Lower leg skin (tissue), 4 donors: Measurements from ENCODE around the gene FBLL1. TPM values are rescaled to one million over a fixed set of nuclear protein-coding genes. Genes with fewer than 3 reads are reported as not detected.

Experiments
- DNase-seq, 2 donors: peaks; one replicate each; pipeline ENCODE4 v3.0.0-alpha.2; 2019; ENCODE audit warnings: low spot score in 2 of 2
- H3K4me3 ChIP-seq: fragments of 200-600 bp; sonication (generic); 2 replicates; pipeline ENCODE4 v1.5.1; 2017; ENCODE audit warnings: mild to moderate bottlenecking, low read depth; ENCODE audit not compliant: poor library complexity, severe bottlenecking
- POLR2A ChIP-seq, 2 donors: fragments of 450-650 bp; IDR thresholded peaks; one replicate each; pipeline ENCODE4 v1.6.1; 2016 to 2017; ENCODE audit warnings: antibody characterized with exemption in 2 of 2, mild to moderate bottlenecking in 1 of 2, moderate library complexity in 1 of 2
- WGBS, 2 donors: methylation state at CpG; one replicate each; pipeline ENCODE4 v1.1.5; 2018; 5-methylcytosine and 5-hydroxymethylcytosine counted together
- intact Hi-C: fragments of 100-400 bp; cut with DNase I; formaldehyde crosslinking; loops from one replicate; pipeline ENCODE4 v1.15.0; 2023; ENCODE audit warnings: low total_unique reads
- microRNA-seq, 2 donors: library from miRNA; unstranded; fragments of <30 nt; microRNA quantifications; one replicate each; pipeline ENCODE4, GENCODE V29; 2016; ENCODE audit warnings: borderline replicate concordance in 2 of 2, borderline number of aligned reads in 1 of 2
- total RNA-seq, 4 donors: library from RNA; depleted of rRNA; stranded (reverse); fragments of >200 nt; gene quantifications; one replicate each; pipeline ENCODE4 v1.1.0, GENCODE V29; 2016
- TF ChIP-seq, protein P1 (sequence below), 3 donors: fragments of 450-650 bp; IDR thresholded peaks; one replicate each; pipeline ENCODE4 v1.5.1; 2016; ENCODE audit warnings: antibody characterized with exemption in 3 of 3, mild to moderate bottlenecking in 3 of 3, moderate library complexity in 2 of 3

The FBLL1 gene
- total RNA-seq, 4 donors from 2014 or later = 0.17 to 0.49 (median 0.36) TPM; not detected in 1

GRCh38 chr5:168575391-168576372, 46.6 kb downstream of the FBLL1 start:
- WGBS, 2 donors = 88 to 94% methylated on average over 7 of the region's 7 CpGs
- no peak overlapping the region for H3K4me3 ChIP-seq
- intact Hi-C loops = no loop called here
- DNase-seq = no peak
- TF ChIP-seq, protein P1, sequence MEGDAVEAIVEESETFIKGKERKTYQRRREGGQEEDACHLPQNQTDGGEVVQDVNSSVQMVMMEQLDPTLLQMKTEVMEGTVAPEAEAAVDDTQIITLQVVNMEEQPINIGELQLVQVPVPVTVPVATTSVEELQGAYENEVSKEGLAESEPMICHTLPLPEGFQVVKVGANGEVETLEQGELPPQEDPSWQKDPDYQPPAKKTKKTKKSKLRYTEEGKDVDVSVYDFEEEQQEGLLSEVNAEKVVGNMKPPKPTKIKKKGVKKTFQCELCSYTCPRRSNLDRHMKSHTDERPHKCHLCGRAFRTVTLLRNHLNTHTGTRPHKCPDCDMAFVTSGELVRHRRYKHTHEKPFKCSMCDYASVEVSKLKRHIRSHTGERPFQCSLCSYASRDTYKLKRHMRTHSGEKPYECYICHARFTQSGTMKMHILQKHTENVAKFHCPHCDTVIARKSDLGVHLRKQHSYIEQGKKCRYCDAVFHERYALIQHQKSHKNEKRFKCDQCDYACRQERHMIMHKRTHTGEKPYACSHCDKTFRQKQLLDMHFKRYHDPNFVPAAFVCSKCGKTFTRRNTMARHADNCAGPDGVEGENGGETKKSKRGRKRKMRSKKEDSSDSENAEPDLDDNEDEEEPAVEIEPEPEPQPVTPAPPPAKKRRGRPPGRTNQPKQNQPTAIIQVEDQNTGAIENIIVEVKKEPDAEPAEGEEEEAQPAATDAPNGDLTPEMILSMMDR (IDR thresholded peaks at IDR 0.05) = no peak
- no peak for TF ChIP-seq POLR2A (IDR thresholded peaks at IDR 0.05)

DNA sequence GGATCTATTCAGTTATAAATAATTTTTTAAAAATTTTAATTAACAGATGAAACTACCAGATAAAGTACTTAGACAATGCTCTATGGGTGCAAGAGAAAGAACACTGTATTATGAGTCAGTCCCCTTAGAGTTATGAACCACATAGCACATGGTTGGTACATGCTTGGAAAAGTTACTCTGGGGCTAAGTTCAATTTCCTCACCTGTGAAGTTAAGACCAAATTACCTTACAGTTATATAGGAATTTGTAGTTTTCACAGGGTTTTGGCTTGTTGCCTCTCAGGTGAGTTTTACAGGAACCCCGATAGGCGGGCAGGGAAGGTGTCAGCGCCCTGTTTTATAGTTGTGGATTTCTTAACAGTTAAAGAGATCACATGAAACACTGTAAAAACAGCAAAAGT, 48.9 kb downstream of the FBLL1 start:
- no peak for TF ChIP-seq POLR2A (IDR thresholded peaks at IDR 0.05)
- DNase-seq = no peak
- intact Hi-C loops = no loop called here
- peak overlapping the region; percentile 88 for H3K4me3 ChIP-seq
- WGBS, 2 donors = 6 to 19% methylated on average over 3 of the region's 3 CpGs

DNA sequence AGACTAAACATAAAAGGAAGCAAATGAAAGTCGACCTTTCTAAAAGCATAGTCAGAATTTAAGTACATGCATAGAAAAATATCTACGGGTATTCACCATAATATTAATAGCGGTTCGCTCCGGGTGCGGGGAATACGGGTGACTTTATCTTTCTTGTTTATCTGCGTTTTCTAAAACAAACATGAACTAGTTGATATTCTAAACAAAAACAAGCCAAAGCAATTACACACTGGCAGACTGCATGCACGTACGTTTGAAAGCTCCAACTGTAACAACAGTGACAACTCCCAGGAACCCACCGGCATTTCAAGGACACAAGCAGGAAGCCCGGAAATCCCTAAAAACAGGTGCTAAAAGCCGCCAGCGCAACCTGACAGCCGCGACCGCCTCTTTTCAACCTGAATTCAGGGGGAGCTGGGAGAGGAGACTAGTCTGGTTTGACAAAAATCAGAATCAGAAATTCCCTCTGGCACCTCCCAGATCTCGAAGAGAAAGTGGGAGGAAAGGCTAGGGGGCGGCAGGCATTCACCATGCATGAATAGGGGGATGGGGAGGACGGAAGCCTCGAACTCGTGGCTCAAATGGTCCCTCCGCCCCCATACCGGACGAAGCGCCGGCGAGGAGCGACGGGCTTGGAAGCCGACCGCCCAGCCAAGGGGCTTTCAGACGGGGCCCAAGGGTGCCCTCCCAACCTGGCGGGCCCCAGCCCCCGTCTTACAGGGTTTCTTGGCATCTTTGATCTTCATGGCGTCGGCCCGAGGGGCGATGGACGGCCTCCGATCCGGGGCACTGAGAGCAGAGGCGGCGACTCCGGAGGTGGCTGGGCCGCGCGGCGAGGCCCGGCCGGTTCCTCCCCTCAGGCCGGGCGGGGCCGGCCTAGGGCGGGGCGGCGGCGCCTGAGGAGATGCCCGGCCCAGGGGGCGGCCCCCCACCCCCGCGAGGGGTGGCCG, 49.7 kb downstream of the FBLL1 start, which contains the start of gene PANK3:
TSS of gene PANK3 (minus strand) at position 831 of the 950 bp plus-strand sequence. CDS start at position 746, 85 bp downstream.
- 0 to 1% methylated on average over 32 of the region's 63 CpGs for WGBS, 2 donors
- intact Hi-C loops = no loop called here
- TF ChIP-seq POLR2A (IDR thresholded peaks at IDR 0.05) = no peak
- TF ChIP-seq, protein P1 (IDR thresholded peaks at IDR 0.05) = no peak
- DNase-seq = peak; percentile 56 to 92
- peak within 1 kb of the TSS; percentile 88 for H3K4me3 ChIP-seq

- intact Hi-C loops = no loop called here
- TF ChIP-seq, protein P1 (IDR thresholded peaks at IDR 0.05) = no peak
- peak in 1 of 2 donors; percentile 79 for TF ChIP-seq POLR2A (IDR thresholded peaks at IDR 0.05)
- peak overlapping the region; percentile 88 for H3K4me3 ChIP-seq
- DNase-seq = peak; percentile 99 to 100
- 1 to 2% methylated on average over 20 to 38 of the region's 52 CpGs for WGBS, 2 donors
Observed at GRCh38 chr5:168579488-168580226, 50.6 kb downstream of the FBLL1 start.

GRCh38 chr5:168580227-168580508, 51.1 kb downstream of the FBLL1 start:
- intact Hi-C loops = no loop called here
- H3K4me3 ChIP-seq = no peak overlapping the region
- WGBS, 2 donors = 13 to 27% methylated on average over 3 of the region's 3 CpGs
- DNase-seq = no peak
- TF ChIP-seq, protein P1 (IDR thresholded peaks at IDR 0.05) = no peak

Small RNA genes within 50 kb of the gene (microRNA-seq; reads per million reads assigned to microRNA genes)
- 0 reads per million in 2 donors for gene MIR103A1
- gene MIR103B1 = 0 reads per million in 2 donors

Other genes with a start within 250 kb of the FBLL1 start
- 10 to 100 TPM; 23.5 to 57.0 (median 30.0) TPM for gene WWC1, start 237.7 kb upstream of the FBLL1 start, total RNA-seq
- 10 to 100 TPM; 52.2 to 92.2 (median 68.3) TPM for gene RARS1, start 42.8 kb upstream of the FBLL1 start, total RNA-seq
- 10 to 100 TPM; 31.3 to 46.2 (median 38.2) TPM for gene PANK3, start 50.1 kb downstream of the FBLL1 start, total RNA-seq